ENCODE results near the gene SEMA5B.

SEMA5B gene

GRCh38 chr3:122928396-122929187, 99.0 kb downstream of the SEMA5B start:
- no peak for DNase-seq (ENCODE audit: low read depth in 2 of 2)

DNA sequence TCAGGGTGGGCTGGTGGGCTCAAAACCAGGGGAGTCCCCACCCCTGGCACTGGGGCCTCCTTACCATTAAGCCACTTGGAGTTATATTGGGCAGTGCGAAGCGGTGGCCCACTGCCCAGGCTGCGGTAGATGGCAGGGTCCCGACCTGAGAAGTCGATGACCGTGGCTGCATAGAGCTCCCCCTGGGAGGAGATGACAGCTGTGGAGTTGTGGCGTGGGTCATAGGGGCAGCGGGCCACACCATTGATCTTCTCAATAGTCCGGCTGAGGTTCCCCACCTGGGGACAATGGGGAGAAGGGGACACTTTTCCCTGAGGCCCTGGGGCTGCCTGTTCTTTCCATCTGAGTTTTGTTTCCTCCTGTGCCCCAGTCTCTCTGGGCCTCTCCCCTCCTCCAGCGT, 99.8 kb downstream of the SEMA5B start:
- DNase-seq (ENCODE audit: low read depth in 2 of 2), result no peak

- DNase-seq (ENCODE audit: low read depth in 2 of 2), result no peak
Measured at GRCh38 chr3:122926811-122927210, 100.8 kb downstream of the SEMA5B start.

DNA sequence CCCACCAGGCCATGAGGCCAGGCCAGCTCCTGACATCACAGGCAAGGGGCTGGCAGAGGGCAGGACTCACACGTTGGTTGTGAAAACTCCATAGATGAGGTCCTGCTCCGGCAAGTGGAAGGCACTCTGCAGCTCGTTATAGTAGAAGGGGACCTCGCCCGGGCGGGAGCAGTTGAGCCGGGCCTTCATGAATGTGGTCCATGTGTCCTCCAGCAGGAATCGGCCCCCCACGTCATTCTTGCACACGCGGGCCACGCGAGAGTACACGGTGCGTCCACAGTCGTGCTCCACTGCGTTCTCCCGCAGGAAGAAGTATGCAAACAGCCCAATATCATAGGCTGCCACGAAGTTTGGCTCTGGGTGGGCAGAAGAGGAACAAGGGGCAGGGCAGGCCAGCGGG, 101.2 kb downstream of the SEMA5B start:
- no peak for DNase-seq (ENCODE audit: low read depth in 2 of 2)

DNA sequence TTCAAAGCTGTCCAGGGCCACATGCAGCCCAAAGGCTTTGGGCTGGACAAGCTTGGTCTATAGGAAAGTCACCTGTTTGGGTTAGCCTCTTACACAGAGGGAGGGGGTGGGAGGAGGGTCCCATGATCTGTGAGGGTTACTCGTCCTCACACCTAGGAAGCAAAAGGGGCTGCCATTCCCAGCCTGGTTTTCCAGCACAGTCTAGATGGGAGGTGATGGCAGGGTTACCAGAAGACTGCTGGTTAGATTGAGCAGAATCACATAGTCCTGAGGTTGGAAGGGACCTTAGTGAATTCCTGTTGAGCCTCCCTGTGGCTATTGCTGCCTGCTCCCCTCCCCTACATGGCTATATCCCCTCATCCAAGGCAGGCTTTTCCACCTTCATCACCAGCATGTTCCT, 101.8 kb downstream of the SEMA5B start:
- DNase-seq (ENCODE audit: low read depth in 2 of 2), result no peak

- no peak for DNase-seq (ENCODE audit: low read depth in 2 of 2)
Measured at GRCh38 chr3:122924056-122924455, 103.5 kb downstream of the SEMA5B start.

GRCh38 chr3:122923611-122924010, 104.0 kb downstream of the SEMA5B start:
- DNase-seq (ENCODE audit: low read depth in 2 of 2), result no peak

DNA sequence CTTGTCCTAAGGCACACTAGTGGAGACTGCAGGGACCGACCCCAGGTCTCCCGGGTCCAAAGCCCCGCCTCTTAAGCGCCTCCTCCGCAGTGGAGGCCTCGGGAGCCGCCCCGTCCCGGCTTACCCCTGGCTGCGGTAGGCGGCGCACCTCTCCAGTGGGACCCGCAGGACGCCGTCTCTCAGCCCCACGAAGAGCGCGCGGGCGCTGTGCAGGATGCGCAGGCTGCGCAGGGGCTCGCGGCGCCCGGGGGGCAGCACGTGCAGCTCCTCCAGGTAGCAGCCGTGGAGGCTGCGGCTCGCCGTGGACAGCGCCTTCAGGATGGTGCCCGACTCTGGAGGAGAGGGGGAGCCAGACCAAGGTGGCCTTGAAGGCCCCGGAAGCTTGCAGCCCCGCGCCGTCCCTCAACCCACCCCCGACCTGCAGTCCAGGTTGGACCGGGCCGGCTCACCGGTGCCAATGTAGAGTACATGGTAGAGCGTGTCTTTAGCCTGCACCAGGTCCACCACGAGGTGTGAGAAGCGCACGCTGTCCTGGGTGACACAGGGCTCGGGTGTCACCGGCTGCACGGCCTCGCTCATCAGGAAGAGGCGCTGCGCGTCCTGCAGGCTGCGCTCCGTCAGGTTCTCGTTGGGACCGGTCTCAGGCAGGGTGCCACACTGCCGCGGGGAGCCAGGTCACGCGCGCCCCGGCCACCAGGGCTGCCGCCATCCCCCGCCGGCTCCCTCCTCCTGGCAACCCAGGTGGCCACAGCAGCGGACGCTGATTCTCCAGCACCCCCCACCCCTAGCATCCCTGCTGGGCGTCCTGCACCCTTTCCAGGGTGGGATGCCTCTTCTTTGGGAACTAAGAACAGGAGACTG, 105.5 kb downstream of the SEMA5B start:
- no peak for DNase-seq (ENCODE audit: low read depth in 2 of 2)

- no peak for DNase-seq (ENCODE audit: low read depth in 2 of 2)
Measured at GRCh38 chr3:122920986-122921385, 106.6 kb downstream of the SEMA5B start.

- DNase-seq (ENCODE audit: low read depth in 2 of 2), result no peak
Measured at GRCh38 chr3:122919291-122919610, 108.3 kb downstream of the SEMA5B start.

DNA sequence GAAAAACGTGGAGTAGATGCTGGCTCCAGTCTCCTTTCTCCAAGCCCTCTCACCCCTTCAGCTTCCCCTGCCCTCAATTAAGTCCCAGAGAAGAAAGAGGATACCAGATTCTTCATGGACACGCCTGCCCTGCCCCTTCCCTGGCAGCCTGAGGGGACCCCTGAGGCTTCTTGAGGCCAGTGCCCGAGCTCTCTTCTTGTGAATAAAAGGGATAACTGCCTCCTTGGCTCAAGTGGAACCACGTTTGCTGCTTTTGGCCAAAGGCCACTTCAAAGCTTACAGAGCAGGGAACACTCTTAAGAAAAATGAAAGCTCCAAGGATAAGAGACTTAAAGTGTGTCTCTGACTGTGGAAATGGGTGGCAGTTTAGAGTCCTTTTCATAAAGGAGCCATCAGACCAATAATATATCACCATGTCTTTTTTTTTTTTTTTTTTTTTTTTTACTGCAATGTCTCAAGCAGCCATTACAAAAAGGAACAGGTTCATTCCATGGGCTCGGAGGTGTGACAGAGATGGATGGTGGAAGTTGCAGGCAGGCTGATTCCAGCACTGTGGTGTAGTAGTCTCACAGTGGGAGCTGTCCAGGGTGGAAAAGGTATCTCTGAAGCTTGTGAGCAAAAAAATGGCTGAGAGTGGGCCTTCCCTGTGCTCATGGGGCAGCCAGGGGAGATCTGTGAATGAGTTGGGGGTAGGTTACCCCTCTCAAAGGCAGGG, 108.8 kb downstream of the SEMA5B start:
- no peak for DNase-seq (ENCODE audit: low read depth in 2 of 2)

GRCh38 chr3:122917412-122917811, 110.2 kb downstream of the SEMA5B start:
- DNase-seq (ENCODE audit: low read depth in 2 of 2), result no peak

- no peak for DNase-seq (ENCODE audit: low read depth in 2 of 2)
Measured at GRCh38 chr3:122916580-122916979, 111.0 kb downstream of the SEMA5B start.

- no peak for DNase-seq (ENCODE audit: low read depth in 2 of 2)
Measured at GRCh38 chr3:122916084-122916483, 111.5 kb downstream of the SEMA5B start.

DNA sequence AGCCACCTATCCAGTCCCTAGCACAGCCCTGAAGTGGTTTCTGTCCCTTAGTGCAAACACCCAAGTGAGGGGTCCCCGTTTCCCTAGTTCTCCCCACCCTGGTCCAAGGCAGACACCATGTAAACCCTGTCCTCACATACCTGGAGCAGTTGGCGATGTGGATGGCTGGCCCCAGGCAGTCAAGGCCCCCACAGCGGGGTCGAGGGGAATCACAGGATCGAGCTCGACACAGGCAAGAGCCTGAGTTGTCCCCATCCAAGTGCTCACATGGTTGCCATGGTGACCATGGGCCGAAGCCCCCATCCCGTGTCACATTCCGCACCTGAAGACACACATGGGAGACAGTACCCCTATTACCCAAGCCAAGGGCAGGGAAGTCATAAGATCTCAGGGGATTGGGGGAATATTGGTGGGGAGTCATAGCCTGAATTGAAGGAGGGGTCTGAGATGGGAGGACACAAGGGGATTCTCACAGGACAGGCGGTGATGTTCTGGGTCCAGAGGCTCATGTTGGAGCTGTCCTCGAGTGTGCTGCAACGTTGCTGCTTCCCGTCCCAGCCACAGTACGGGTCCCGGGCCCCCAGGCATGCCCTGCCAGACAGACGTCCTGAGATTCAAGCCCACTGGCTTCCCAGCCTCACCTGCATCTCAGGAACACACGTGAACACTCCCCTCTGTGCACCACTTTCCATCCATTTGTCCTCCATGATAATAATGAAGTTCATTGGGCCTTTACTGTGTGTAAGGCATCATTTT, 112.1 kb downstream of the SEMA5B start:
- no peak for DNase-seq (ENCODE audit: low read depth in 2 of 2)

DNA sequence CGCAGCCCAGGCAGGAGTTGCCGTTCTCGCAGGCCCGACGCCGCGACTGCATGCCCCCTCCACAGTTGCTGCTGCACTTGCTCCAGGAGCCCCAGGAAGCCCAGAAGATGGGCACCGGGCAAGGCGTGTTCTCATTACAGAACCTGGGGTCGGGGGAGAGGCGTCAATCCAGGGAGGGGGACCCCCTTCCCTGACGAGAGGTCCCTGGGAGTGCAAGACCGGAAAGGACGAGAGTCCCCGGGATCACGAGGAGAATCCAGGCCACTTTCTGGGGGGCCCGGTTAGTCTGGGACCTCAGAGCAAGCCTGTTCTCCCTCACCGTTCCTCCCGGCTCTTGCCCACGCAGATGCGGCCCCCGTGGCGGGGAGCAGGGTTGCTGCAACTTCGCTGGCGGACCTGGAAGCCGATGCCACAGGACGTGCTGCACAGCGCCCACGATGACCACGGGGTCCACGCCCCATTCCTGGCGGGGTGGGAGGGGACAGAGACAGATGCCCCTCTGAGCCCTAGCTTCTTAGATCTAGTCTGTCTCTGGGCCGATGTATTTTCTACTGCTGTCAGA, 113.9 kb downstream of the SEMA5B start:
- no peak for DNase-seq (ENCODE audit: low read depth in 2 of 2)

- DNase-seq (ENCODE audit: low read depth in 2 of 2), result no peak
Measured at GRCh38 chr3:122912772-122913538, 114.6 kb downstream of the SEMA5B start.

- DNase-seq (ENCODE audit: low read depth in 2 of 2), result no peak
Measured at GRCh38 chr3:122911901-122912300, 115.7 kb downstream of the SEMA5B start.

- DNase-seq (ENCODE audit: low read depth in 2 of 2), result no peak
Measured at GRCh38 chr3:122908251-122908650, 119.3 kb downstream of the SEMA5B start.

- DNase-seq (ENCODE audit: low read depth in 2 of 2), result no peak
Measured at GRCh38 chr3:122907471-122907870, 120.1 kb downstream of the SEMA5B start.

GRCh38 chr3:122903171-122903570, 124.4 kb downstream of the SEMA5B start:
- DNase-seq (ENCODE audit: low read depth in 2 of 2), result no peak
